Forelimb muscle (tissue), 1 donor: Measurements from ENCODE around the gene ITGA2. TPM values are rescaled to one million over a fixed set of nuclear protein-coding genes. Genes with fewer than 3 reads are reported as not detected.

Source experiments
- DNase-seq: peaks from one replicate; pipeline ENCODE4 v3.0.0-alpha.2; 2013; ENCODE audit warnings: low read depth
- polyA plus RNA-seq: library from polyadenylated mRNA; unstranded; fragments of 120-200 nt; gene quantifications from one replicate; pipeline ENCODE4 v1.2.1, GENCODE V29; 2013; ENCODE audit not compliant: insufficient read length

Gene ITGA2
- polyA plus RNA-seq, 1 donor = 7.2 TPM

DNA sequence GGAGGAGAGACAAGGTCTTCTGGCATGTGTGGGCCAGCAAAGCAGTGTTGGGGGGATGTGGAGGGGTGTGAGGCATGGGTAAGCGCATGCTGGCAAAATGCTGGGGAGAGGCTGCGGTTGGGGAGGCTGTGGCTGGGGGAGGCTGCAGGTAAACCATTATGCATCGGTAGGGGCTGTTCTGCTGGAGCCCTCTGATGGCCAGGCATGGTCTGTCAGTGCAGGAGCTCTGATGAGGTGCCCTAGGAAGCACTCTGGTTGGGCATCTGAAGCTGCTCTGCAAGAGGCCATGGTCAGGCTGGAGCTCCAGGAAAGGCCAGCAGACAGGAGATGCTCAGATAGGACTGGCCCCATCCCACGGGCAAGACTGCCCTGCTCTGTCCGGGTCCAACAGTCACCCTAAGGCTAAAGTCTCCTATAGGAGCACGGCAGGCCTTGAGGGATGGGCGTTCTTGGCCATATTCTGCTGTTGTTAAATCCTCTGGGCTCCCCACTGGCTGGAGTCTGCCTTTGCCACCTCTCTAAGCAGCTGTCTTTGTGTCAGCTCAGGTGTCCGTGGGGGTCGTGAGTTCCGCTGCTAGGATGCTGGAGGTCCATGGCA, 28.7 kb downstream of the ITGA2 start:
- no peak for DNase-seq

DNA sequence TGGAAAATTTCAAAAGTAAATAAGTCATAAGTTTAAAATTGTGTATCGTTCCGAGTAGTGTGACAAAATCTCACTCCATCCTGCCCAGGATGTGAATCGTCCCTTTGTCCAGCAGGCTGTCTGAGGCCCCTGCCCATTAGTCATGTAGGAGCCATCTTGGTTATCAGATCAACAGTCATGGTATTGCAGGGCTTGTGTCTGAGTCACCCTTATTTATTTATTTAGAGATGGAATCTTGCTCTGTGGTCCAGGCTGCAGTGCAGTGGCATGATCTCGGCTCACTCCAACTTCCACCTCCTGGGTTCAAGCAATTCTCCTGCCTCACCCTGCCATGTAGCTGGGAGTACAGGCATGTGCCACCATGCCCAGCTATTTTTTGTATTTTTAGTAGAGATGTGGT, 30.2 kb downstream of the ITGA2 start:
- DNase-seq = no peak

DNA sequence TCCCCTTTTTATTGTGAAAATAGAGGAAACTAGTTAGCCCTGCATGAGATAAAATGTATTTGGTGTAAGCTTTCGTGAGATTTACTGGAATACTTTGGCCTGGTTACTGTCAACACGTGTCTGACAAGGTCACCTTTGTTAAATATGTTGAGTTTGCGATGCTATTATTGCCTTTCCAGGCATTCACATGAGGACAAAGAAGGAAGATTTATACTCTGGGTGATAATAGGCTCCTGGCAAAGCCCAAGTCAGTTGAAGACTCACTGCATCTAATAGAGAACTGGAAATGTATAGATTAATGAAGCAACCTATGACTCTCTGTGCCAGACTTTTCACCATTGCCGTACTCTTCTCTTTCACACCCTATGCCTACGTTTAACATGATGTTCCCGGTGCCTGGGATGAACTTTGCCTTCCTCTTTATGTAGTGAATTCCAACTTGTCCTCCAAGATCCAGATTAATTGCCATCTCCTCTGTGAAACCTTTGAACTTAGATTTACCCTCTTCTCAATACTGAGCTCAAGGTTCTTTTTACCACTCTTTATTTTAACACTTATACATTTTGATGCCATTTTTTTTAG, 33.9 kb downstream of the ITGA2 start:
- no peak for DNase-seq

DNA sequence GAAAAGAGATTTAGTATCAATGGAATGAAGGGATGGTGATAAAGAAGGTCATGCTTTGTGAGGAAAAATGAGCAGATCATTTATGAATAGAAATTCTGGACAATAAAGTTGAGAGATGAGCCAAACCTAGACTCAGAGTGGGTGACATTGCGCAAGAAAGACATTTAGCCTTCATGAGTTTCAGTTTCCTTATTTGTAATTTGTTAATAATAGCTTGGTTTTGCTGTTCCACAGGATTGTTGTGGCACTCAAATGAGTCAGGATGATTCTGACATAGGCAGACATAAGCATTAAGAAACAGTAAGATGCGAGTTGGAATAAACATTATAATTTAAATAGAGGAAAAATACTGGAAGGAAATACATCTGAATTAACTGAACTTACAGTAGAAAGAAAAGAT, 34.8 kb downstream of the ITGA2 start:
- DNase-seq = no peak

DNA sequence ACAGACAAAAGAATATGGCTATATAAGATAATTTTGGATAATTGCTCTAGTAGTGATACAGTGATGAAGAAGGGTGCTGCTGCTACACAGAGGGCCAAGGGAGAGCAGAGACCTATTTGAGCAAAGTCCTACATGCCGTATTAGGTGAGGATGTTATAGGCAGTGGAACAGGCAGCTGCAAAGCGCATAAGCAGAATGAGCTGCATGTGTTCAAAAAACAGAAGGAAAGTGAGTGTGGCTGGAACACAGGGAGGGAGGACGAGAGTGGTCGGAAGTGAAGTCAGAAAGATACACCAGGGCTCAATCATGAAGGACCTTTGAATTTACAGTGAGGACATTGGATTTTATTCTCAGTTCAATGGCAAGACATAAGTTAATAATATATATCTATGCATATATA, 35.4 kb downstream of the ITGA2 start:
- no peak for DNase-seq

DNA sequence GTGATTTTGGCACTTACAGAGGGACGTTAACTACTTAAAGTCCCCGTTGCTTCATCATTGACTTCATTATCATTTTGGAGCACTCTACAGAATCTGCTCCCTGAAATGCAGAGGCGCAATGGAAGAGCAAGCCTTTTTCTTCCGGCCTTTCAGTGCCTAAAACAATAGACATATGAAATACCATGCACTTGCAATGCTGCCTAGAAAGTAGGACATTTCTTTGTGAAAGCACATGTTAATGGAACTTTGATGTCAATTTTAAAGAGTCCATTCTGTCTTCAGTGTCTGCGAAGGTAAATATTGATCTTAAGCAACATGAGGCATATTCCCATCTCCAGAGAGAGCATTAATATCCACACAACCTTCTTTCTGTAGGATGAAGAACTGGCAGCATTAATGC, 36.3 kb downstream of the ITGA2 start:
- DNase-seq = no peak

DNA sequence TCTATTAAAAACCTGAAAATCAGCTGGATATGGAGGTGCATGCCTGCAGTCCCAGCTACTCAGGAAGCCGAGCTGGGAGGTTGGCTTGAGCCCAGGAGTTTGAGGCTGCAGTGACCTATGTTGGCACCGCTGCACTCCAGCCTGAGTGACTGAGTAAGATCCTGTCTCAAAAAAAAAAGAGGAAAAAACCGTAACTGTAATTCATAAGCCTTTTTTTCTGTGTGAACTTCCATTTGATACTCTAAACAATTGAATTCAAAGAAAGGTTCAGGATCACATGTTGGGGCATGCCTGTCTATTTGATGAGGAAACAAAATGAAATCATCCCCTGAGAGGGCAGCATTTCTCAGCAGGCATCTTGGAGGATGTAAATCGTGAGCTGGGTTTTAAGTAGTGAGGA, 38.8 kb downstream of the ITGA2 start:
- no peak for DNase-seq

DNA sequence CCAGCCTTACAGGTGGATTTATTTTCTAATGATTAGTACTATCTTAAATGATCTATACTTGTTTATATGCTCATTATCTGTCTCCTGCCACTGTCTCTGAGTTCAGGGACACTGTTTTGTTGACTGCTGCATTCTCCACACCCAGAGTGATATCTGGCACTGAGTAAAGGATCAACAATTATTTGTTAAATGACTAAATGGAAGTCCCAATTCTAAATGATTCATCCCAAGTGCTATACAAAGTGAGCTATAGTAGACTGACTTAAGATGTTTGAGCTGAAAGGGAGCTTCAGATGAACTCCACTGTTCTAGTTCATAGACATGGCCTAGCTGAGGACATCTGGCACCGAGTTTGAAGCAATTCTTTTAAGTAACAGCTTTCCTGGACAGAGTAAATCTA, 40.5 kb downstream of the ITGA2 start:
- DNase-seq = no peak

DNA sequence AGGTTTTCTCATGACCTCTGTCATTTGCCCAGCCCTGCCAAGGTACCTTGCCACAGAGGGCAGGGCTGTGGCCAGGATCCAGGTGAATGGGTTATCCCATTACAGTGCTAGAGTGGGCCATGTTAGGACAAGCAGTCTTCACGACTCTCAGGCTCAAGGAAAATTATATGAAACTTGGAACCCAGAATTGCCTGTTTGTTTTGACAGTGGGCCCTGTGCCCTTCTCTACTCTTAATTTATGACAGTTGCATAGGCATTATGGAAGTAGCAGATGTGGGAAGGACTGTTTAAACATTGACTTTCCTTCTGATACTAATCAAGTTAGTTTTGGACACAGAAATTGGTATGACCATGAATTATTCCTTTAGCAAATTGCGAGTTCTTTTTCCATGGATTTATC, 41.7 kb downstream of the ITGA2 start:
- DNase-seq = no peak

DNA sequence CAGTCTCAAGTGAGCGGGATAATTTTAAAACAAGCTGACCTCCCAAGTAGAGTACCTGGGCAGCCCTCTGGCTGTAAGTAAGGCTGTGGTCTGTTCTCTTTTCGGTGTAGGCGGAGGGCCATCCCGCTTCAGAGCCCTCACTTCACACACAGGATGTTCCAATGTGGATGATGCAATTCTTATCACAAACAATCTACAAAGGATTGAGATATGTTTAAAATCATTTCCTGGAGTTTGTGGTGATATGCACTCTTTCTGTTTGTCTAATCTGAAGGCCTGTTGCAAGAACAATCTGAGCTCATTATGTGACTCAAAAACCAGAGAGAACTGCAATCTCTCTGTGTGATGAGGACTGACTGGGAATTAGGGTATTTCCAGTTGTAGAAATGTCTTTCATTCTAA, 42.5 kb downstream of the ITGA2 start:
- DNase-seq = no peak

DNA sequence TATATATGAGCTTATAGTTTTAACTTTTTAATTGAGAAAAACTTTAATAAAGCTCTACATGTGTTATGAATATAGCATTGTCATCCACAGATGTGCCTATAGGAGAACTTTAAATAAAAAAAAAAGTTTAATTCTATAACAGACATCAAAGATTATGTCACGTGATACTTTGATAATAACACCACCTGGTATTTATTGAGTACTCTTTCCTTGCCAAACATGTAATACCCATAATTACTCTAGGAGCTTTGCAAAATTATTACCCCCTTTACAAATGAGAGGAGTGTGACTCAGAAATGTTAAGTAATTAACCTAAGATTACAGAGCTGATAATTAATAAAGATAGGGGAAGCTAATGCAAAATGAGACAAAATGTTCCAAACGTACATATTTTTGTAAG, 43.0 kb downstream of the ITGA2 start:
- DNase-seq = no peak

DNA sequence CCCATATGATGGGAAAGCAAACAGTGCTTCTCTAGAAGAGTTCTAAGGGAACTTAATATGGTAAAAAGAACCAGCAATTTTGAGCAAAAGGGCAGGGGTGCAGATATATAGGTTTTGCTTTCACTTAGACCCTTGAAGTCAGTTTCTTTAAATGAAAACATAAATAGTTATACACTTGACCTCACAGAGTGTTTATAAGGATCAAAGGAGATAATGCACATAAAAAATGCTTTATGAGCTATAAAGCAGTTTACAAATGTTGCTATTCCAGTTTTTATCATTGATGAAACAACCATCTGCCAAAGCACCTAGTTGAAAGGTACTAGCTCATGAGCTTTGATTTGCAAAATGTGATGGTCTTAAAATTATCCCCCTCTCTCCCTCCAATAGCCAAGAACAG, 45.7 kb downstream of the ITGA2 start:
- no peak for DNase-seq

DNA sequence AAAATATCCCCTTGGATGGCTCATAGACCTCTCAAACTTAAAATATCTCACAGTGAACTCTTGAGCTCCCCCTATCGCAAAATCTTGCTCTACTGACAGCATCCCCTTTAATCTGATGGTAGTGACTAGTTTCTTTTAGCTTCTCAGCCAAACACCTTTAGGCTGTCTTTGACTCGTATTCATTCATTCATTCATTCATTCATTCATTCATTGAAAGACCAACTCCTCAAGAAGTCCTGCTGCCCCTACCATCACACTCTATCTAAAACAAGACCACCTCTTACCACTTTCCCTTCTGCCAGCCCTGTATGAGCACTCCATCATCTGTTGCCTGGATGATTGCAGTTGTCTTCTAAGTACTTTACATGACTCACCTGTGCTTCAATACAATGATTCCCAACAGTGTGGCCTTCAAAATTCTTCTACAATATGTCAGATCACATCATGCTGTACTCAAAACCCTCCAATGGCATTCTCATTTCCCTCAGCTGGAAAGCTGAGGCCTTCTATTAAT, 46.8 kb downstream of the ITGA2 start:
- DNase-seq = no peak

DNA sequence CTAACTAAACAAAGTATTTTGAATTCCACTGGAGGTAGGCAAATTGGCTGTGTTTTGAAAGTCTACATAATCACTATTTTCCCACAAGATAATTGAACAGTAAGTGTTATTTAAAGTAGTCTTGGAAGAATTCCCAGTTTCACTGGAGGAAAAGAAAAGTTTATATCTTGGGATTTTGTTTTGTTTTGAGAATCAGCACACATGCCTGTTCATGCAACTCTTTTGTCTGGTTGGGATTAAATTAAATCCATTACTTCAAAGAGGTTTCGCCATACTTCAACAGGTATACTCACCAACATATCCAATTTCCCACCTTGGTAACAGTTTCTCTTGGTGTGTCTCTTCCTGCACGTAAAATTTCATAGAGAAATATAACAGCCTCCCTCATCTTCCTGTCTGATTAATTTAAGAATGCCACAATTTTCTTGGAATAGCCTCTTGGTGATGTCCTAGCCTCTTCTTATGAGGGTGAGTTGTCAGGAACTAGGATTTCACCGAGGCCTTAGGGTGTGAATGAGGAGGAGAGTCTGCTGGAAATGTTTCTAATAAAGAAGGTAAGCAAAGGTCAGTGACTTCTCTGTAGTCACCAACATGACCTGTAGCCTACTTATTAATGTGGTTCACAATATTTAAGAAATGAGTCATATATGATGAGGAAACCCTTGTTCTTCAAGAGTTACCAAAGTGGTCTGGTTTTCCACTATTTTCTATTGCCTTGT, 48.1 kb downstream of the ITGA2 start:
- no peak for DNase-seq

DNA sequence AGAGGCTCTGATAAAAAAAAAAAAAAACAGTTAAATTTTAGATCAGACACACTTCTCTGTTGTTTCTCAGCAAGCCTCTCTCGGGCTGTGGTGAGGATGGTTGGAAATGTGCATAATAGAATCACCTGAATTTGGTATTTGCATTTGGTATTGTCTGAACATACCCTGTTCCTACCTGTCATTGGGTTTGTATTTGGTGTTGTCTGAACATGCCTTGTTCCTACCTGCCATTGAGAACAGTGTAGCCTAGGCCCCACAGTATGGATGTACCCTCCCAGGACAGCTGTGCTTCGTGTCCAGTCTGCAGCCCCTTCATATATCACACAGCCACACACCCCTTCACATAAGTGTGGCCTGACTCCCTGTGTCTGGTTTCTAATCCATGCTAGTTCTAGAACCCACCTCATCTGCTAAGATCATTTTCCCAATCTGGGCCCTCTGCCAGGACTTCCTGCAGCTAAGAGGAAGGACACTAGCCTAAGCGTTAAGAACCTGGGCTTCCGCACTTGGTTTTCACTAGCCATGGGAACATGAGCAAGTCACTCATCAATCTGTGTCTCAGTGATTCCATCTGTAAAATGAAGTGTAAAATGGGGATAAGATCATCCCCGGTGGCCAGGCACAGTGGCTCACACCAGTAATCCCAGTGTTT, 49.2 kb downstream of the ITGA2 start:
- DNase-seq = no peak

DNA sequence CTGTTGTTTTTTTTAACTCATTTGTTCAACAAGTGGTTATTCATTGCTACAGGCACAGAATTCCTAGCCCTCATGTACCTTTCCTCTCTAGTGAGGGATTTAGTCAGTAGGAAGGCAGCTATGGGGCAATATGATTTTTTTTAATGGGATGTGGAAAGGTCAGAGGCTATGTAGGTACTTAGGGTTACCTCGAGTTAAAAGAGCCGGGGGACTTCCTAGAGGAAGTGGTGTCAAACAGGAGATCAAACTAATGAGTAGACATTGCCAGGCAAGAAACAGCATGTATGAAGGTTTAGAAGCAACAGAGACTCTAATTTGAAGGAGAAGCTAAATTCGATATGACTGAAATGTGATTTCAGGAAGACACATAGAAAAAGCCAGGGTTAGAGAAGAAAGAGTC, 50.7 kb downstream of the ITGA2 start:
- DNase-seq = no peak

DNA sequence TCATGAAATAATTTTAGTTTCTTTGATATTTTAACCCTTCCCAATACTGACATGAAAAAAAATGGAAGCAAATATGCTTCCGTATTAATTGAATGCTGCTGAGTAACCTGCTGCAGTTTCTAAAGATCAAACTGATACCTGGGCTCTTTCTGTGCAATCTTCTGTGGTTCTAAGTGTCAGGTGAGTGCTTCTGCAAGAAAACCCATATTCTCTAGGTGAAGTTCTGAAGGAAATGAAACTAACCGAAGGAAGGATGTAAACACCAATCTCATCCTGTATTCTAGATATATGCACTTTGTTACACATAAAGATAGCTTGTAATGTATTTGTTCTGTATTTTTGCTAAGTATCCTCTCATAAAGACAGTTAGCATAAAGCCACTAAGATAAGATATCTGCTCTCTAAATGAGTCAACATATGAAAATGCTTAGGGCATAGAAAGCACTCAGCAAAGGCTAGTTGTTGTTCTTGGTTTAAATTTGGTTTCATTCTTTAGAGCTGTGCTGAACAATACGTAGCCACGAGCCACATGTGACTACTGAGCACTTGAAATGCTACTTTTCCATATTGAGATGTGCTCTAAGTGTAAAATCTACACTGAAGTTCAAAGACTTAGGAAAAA, 52.0 kb downstream of the ITGA2 start:
- no peak for DNase-seq

DNA sequence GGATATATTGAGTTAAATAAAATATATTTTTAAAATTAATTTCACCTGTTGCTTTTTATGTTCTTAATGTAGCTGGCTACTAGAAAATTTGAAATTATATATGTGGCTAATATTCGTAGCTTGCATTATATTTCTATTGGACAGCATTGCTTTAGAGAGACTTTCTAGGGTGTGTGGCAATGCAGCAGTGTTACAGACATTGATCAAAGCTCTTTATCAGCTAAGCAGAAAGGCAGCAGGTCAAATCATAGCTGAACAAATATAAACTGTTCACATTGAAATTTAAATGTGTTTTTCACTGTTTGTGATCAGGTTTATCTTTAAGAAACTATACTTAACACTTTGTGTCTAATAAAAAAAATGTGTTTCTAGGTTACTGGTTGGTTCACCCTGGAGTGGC, 52.6 kb downstream of the ITGA2 start:
- DNase-seq = no peak

DNA sequence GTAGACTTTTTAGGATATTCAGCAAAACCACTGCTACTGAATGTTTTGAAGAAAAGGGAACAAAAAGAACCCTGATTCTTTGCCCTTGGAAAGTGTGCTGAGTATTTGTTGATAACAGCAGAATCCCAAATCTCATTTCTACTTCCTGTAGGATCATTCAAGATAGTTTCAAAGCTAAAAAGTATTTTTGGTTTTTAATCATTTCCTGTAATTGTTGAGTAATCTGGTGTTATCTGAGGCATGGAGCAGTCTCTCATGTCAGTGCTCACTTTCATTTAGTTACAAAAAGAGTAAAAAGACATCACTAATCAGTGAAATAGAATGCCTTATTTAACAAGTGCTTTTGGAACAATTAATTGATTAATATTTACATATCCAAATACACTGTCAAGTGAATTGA, 56.1 kb downstream of the ITGA2 start:
- DNase-seq = no peak

DNA sequence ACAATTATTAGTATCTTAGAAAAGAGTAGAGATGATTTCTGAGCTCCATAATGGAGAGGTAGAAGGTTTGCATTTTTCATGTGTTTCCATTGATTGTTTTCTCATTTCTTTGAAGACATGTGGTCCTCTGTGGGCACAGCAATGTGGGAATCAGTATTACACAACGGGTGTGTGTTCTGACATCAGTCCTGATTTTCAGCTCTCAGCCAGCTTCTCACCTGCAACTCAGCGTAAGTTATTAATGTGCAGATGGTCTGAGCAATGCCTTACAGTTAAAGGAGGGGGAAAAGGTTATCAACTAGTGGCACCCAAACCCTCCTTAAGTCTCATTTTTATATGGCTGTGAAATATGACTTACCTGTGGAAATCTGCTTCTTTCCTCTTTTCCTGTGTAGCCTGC, 59.1 kb downstream of the ITGA2 start:
- DNase-seq = no peak

DNA sequence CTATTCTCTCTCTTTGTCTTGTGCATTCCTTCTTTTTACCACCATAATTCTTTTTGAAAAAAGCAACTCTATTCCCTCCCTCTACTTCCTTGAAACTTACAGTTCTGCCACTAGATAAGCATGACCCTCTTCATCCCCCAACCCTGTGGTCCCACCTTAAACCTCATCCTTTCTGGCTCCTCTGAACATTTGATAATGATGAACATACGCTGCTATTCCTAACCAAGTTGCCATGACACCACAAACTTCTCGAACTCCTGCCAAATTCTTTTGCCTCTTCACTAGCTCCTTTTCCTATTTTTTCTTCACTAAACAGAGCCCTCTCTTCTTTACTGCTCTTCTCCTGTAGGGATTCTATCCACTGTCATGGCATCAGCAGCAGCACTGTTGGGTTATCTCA, 63.3 kb downstream of the ITGA2 start:
- DNase-seq = no peak

DNA sequence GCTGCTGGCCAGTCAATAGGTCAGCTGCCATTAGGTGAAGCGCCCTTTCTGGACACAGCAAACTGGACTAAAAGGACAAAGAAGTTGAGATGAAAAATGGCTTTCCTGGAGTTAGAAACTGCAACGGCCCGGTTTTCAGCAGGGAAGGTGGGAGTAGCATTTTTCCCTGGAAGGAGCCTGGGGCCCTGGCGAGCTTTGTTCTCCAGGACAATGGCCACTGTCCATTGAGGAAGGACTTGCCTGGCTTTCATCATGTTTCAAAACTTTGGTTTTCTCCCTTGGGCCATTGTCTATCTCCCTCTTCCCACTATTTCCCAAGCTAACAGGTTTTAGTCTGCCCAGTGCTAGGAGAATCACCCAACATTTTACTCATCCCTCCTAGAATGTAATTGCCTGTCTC, 64.2 kb downstream of the ITGA2 start:
- no peak for DNase-seq
